Measurements from ENCODE around the gene SH3RF3. TPM values are rescaled to one million over a fixed set of nuclear protein-coding genes. Genes with fewer than 3 reads are reported as not detected.

The SH3RF3 gene
- total and polyA plus RNA-seq, 2 of the 13 experiments (the other 11 are each of a cell fraction or from before 2014, with no cell fraction given), result 0.04 TPM; not detected in 1

DNA sequence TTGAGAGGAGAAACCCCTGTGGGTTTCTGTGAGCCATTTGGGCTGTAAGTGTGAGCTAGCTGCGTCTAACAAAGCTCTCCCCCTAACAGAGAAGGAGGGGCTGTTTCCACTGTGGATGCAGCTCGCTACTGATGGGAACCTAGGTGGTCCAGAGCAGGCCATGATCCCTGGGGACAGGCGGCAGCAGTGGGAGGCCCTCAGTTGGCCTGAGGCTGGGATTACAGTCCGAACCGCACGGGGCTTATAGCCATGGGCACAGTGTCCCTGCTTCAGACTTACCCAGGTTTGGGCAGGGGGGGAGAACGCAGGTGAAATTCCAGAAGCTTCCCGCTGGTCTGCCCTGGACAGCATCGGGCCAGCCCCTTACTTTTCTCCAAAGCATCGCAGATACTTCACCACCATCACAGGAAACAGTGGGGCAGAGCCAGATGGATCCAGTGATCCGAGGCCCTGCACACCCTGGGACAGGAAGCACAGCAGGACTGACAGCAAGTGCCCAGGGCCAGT is 345.4 kb downstream of the SH3RF3 start (continued):
- TF ChIP-seq, protein P1, sequence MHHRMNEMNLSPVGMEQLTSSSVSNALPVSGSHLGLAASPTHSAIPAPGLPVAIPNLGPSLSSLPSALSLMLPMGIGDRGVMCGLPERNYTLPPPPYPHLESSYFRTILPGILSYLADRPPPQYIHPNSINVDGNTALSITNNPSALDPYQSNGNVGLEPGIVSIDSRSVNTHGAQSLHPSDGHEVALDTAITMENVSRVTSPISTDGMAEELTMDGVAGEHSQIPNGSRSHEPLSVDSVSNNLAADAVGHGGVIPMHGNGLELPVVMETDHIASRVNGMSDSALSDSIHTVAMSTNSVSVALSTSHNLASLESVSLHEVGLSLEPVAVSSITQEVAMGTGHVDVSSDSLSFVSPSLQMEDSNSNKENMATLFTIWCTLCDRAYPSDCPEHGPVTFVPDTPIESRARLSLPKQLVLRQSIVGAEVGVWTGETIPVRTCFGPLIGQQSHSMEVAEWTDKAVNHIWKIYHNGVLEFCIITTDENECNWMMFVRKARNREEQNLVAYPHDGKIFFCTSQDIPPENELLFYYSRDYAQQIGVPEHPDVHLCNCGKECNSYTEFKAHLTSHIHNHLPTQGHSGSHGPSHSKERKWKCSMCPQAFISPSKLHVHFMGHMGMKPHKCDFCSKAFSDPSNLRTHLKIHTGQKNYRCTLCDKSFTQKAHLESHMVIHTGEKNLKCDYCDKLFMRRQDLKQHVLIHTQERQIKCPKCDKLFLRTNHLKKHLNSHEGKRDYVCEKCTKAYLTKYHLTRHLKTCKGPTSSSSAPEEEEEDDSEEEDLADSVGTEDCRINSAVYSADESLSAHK (CRISPR knock-in tag; IDR thresholded peaks at IDR 0.05; ENCODE audit: borderline replicate concordance), result no peak
- TF ChIP-seq NKX3-1 (CRISPR knock-in tag; IDR thresholded peaks at IDR 0.05), result no peak
- no peak for TF ChIP-seq ZNF282 (IDR thresholded peaks at IDR 0.05; ENCODE audit: partially characterized antibody)
- no peak for TF ChIP-seq ZMYM2 (CRISPR knock-in tag; IDR thresholded peaks at IDR 0.05)

DNA sequence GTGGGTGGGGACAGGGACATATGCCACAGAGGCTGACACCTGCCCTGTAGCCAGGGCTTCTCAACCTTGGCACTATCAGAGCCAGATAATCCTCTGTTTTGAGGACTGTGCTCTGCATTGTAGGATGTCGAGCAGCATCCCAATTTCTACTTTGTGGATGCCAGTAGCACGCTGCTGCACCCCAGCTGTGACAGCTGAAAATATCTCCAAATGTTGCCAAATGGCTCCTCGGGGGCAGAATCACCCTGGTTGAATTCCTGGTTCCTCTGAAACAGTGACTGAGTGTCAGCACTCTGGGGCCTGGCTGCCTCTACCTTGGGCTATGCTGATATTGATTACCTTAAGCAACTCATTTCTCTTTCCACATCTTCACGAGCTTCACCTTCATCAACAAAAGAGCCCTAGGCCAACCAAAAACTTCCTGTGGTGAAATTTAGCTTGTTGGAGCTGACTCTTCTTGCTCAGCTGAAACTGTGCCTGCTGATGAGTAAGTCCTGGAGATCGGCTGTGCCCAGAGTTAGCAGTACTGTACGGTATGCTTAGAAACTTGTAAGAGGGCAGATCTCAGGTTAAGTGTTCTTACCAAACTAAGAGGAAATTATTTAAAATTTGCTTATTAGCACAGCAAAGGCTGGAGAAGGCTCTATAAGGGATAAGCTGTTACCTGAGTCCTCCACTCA is 346.7 kb downstream of the SH3RF3 start:
- Histone ChIP-seq H3K4me1 (ENCODE audit: insufficient read depth, low read length) (no peaks in the 10 kb centered on the region), H3K9ac (ENCODE audit: insufficient read depth, low read depth, low read length) (no peak overlapping the region), H3K4me3 (replicated peaks in 1 of 3; ENCODE audit: insufficient read depth in 1 of 3, low read depth in 2 of 3, low read length in 3 of 3) (no peak overlapping the region), H3K36me3 (replicated peaks in 1 of 2; ENCODE audit: control insufficient read depth in 1 of 2, insufficient read depth in 2 of 2, low read length in 2 of 2) (no peaks in the 10 kb centered on the region), H2AFZ (ENCODE audit: low read length) (no peak overlapping the region), H3K27me3 (ENCODE audit: control insufficient read depth in 1 of 2, insufficient read depth in 2 of 2, low read length in 2 of 2) (peaks cover 0 to 7% of the 10 kb centered on the region in 2 experiments; a peak in 1 of 5 replicates), H3K9me3 (ENCODE audit: low read length) (no peaks in the 10 kb centered on the region), H4K20me1 (ENCODE audit: insufficient read depth, low read length) (peaks cover 3% of the 10 kb centered on the region; the same call in 1 of the 2 replicates), H3K27ac (ENCODE audit: extremely low read length, insufficient read depth, low read length) (no peak overlapping the region), H3K79me2 (ENCODE audit: insufficient read depth, low read length) (no peaks in the 10 kb centered on the region), H3K4me2 (ENCODE audit: low read depth, low read length) (no peak overlapping the region)
- CTCF ChIA-PET (ENCODE audit: low intra/inter-chr PET ratio, low total read pairs), result no interaction called here
- no TSS peak for BruUV-seq (replicated peaks)
- DNase-seq (ENCODE audit: low spot score) (no peak), FAIRE-seq (no peak), ATAC-seq (no peak)
- TF ChIP-seq ZNF879 (CRISPR knock-in tag; IDR thresholded peaks at IDR 0.05), result no peak
- TF ChIP-seq ZNF549 (CRISPR knock-in tag; IDR thresholded peaks at IDR 0.05), result no peak
- TF ChIP-seq, protein P2, sequence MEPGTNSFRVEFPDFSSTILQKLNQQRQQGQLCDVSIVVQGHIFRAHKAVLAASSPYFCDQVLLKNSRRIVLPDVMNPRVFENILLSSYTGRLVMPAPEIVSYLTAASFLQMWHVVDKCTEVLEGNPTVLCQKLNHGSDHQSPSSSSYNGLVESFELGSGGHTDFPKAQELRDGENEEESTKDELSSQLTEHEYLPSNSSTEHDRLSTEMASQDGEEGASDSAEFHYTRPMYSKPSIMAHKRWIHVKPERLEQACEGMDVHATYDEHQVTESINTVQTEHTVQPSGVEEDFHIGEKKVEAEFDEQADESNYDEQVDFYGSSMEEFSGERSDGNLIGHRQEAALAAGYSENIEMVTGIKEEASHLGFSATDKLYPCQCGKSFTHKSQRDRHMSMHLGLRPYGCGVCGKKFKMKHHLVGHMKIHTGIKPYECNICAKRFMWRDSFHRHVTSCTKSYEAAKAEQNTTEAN (CRISPR knock-in tag; conservative IDR thresholded peaks at IDR 0.05), result no peak
- TF ChIP-seq DPF2 (CRISPR knock-in tag; IDR thresholded peaks at IDR 0.05; ENCODE audit: borderline replicate concordance, low read depth), result no peak
- TF ChIP-seq, protein P3, sequence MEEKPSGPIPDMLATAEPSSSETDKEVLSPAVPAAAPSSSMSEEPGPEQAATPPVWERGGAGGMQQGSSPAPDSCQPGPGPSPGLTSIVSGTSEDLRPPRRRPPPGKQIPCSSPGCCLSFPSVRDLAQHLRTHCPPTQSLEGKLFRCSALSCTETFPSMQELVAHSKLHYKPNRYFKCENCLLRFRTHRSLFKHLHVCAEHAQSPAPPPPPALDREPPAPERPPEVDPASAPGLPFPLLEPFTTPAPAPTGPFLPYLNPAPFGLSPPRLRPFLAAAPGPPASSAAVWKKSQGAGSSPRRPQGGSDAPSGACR (CRISPR knock-in tag; IDR thresholded peaks at IDR 0.05), result no peak
- TF ChIP-seq, protein P4, sequence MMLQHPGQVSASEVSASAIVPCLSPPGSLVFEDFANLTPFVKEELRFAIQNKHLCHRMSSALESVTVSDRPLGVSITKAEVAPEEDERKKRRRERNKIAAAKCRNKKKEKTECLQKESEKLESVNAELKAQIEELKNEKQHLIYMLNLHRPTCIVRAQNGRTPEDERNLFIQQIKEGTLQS (CRISPR knock-in tag; IDR thresholded peaks at IDR 0.05), result no peak
- TF ChIP-seq, protein P5, sequence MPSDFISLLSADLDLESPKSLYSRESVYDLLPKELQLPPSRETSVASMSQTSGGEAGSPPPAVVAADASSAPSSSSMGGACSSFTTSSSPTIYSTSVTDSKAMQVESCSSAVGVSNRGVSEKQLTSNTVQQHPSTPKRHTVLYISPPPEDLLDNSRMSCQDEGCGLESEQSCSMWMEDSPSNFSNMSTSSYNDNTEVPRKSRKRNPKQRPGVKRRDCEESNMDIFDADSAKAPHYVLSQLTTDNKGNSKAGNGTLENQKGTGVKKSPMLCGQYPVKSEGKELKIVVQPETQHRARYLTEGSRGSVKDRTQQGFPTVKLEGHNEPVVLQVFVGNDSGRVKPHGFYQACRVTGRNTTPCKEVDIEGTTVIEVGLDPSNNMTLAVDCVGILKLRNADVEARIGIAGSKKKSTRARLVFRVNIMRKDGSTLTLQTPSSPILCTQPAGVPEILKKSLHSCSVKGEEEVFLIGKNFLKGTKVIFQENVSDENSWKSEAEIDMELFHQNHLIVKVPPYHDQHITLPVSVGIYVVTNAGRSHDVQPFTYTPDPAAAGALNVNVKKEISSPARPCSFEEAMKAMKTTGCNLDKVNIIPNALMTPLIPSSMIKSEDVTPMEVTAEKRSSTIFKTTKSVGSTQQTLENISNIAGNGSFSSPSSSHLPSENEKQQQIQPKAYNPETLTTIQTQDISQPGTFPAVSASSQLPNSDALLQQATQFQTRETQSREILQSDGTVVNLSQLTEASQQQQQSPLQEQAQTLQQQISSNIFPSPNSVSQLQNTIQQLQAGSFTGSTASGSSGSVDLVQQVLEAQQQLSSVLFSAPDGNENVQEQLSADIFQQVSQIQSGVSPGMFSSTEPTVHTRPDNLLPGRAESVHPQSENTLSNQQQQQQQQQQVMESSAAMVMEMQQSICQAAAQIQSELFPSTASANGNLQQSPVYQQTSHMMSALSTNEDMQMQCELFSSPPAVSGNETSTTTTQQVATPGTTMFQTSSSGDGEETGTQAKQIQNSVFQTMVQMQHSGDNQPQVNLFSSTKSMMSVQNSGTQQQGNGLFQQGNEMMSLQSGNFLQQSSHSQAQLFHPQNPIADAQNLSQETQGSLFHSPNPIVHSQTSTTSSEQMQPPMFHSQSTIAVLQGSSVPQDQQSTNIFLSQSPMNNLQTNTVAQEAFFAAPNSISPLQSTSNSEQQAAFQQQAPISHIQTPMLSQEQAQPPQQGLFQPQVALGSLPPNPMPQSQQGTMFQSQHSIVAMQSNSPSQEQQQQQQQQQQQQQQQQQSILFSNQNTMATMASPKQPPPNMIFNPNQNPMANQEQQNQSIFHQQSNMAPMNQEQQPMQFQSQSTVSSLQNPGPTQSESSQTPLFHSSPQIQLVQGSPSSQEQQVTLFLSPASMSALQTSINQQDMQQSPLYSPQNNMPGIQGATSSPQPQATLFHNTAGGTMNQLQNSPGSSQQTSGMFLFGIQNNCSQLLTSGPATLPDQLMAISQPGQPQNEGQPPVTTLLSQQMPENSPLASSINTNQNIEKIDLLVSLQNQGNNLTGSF (CRISPR knock-in tag; IDR thresholded peaks at IDR 0.05), result no peak
- POLR2A ChIA-PET, result no interaction called here
- 34% methylated on average over 5 of the region's 6 CpGs for WGBS (ENCODE audit: low lambda C conversion rate)
- in situ Hi-C loops (cut with HindIII; ENCODE audit: extremely low pct_ligation_motif_present, low pct_unique_long_range_greater_than_20kb) (no loop called here), intact Hi-C loops (cut with micrococcal nuclease; ENCODE audit: unreplicated experiment) (no loop called here)
